Liver (tissue), 9 donors: Measurements from ENCODE around the gene ACSS1. TPM values are rescaled to one million over a fixed set of nuclear protein-coding genes. Genes with fewer than 3 reads are reported as not detected.

Experiments
- DNase-seq: peaks from one replicate; pipeline ENCODE4 v3.0.0-alpha.2; 2017; ENCODE audit warnings: low spot score
- H3K27ac ChIP-seq, 2 donors: one replicate each; pipeline ENCODE4 v1.7.0; 2013; ENCODE audit warnings: inconsistent platforms in 2 of 2, low read length in 2 of 2, control low read depth in 1 of 2, low read depth in 1 of 2, mild to moderate bottlenecking in 1 of 2
- H3K27me3 ChIP-seq, 4 donors: one replicate each; pipeline versions ENCODE4 v1.6.1 to v1.7.0; 2013; ENCODE audit warnings: low read length in 3 of 4, inconsistent platforms in 1 of 4, mild to moderate bottlenecking in 1 of 4, moderate library complexity in 1 of 4; ENCODE audit not compliant: control insufficient read depth in 4 of 4, insufficient read depth in 4 of 4
- H3K36me3 ChIP-seq, 4 donors: one replicate each; pipeline versions ENCODE4 v1.6.1 to v1.7.0; 2013; ENCODE audit warnings: low read length in 3 of 4, mild to moderate bottlenecking in 3 of 4, low read depth in 1 of 4, moderate library complexity in 1 of 4; ENCODE audit not compliant: control insufficient read depth in 4 of 4, insufficient read depth in 3 of 4
- H3K4me1 ChIP-seq, 4 donors: one replicate each; pipeline versions ENCODE4 v1.6.1 to v1.7.0; 2013; ENCODE audit warnings: low read length in 3 of 4, mild to moderate bottlenecking in 3 of 4, moderate library complexity in 1 of 4; ENCODE audit not compliant: control insufficient read depth in 4 of 4, insufficient read depth in 4 of 4
- H3K4me3 ChIP-seq, 3 donors: one replicate each; pipeline versions ENCODE4 v1.6.1 to v1.7.0; 2013; ENCODE audit warnings: low read length in 3 of 3, control low read depth in 1 of 3, low read depth in 1 of 3, mild to moderate bottlenecking in 1 of 3
- H3K9ac ChIP-seq, 2 donors: one replicate each; pipeline ENCODE4 v1.7.0; 2013; ENCODE audit warnings: low read length in 2 of 2, mild to moderate bottlenecking in 2 of 2, moderate library complexity in 2 of 2, control low read depth in 1 of 2, low read depth in 1 of 2
- H3K9me3 ChIP-seq, 4 donors: one replicate each; pipeline versions ENCODE4 v1.6.1 to v1.7.0; 2013; ENCODE audit warnings: low read length in 3 of 4; ENCODE audit not compliant: control insufficient read depth in 4 of 4
- ATF3 ChIP-seq: IDR thresholded peaks from 2 replicates; pipeline ENCODE4 v1.6.1; 2016; ENCODE audit warnings: antibody characterized with exemption
- CTCF ChIP-seq: fragments of 150-350 bp; IDR thresholded peaks from 2 replicates; pipeline ENCODE4 v1.5.1; 2017; ENCODE audit warnings: improper control_type of control experiment, low read depth, low read length; ENCODE audit not compliant: missing input control
- EGR1 ChIP-seq, 2 donors: IDR thresholded peaks; 2 replicates each; pipeline ENCODE4 v1.6.1; 2016 to 2018; ENCODE audit warnings: antibody characterized with exemption in 2 of 2, low read depth in 2 of 2
- FOXA1 ChIP-seq: IDR thresholded peaks from 2 replicates; pipeline ENCODE4 v1.6.1; 2016; ENCODE audit warnings: antibody characterized with exemption
- FOXA2 ChIP-seq: IDR thresholded peaks from 2 replicates; pipeline ENCODE4 v1.6.1; 2016; ENCODE audit warnings: antibody characterized with exemption
- GABPA ChIP-seq, 2 donors: IDR thresholded peaks in 1 of 2; conservative IDR thresholded peaks in 1 of 2; 2 replicates each; pipeline ENCODE4 v1.6.1; 2016; ENCODE audit warnings: antibody characterized with exemption in 2 of 2, mild to moderate bottlenecking in 1 of 2, moderate library complexity in 1 of 2
- HNF4A ChIP-seq, 2 donors: conservative IDR thresholded peaks; 2 replicates each; pipeline ENCODE4 v1.6.1; 2016; ENCODE audit warnings: antibody characterized with exemption in 2 of 2, mild to moderate bottlenecking in 2 of 2
- HNF4G ChIP-seq: IDR thresholded peaks from 2 replicates; pipeline ENCODE4 v1.6.1; 2016; ENCODE audit warnings: antibody characterized with exemption
- JUND ChIP-seq, 2 donors: IDR thresholded peaks; 2 replicates each; pipeline ENCODE4 v1.6.1; 2016; ENCODE audit warnings: antibody characterized with exemption in 2 of 2
- MAX ChIP-seq: IDR thresholded peaks from 2 replicates; pipeline ENCODE4 v1.6.1; 2016; ENCODE audit warnings: antibody characterized with exemption
- NR2F2 ChIP-seq: IDR thresholded peaks from 2 replicates; pipeline ENCODE4 v1.6.1; 2016; ENCODE audit warnings: antibody characterized with exemption
- RAD21 ChIP-seq, 2 donors: IDR thresholded peaks; 2 replicates each; pipeline ENCODE4 v1.6.1; 2016; ENCODE audit warnings: antibody characterized with exemption in 2 of 2, mild to moderate bottlenecking in 2 of 2
- REST ChIP-seq: IDR thresholded peaks from 2 replicates; pipeline ENCODE4 v1.6.1; 2016; ENCODE audit warnings: antibody characterized with exemption, mild to moderate bottlenecking
- RXRA ChIP-seq, 2 donors: IDR thresholded peaks; 2 replicates each; pipeline ENCODE4 v1.6.1; 2017 to 2018; ENCODE audit warnings: antibody characterized with exemption in 2 of 2, mild to moderate bottlenecking in 1 of 2
- SP1 ChIP-seq: IDR thresholded peaks from 2 replicates; pipeline ENCODE4 v1.6.1; 2018; ENCODE audit warnings: antibody characterized with exemption, mild to moderate bottlenecking
- TAF1 ChIP-seq: conservative IDR thresholded peaks from 2 replicates; pipeline ENCODE4 v1.6.1; 2016; ENCODE audit warnings: antibody characterized with exemption, mild to moderate bottlenecking
- YY1 ChIP-seq: IDR thresholded peaks from 2 replicates; pipeline ENCODE4 v1.6.1; 2016; ENCODE audit warnings: antibody characterized with exemption, mild to moderate bottlenecking
- ZBTB33 ChIP-seq: IDR thresholded peaks from 2 replicates; pipeline ENCODE4 v1.6.1; 2016; ENCODE audit warnings: antibody characterized with exemption
- whole genome bisulfite sequencing: extraction: QIAGEN DNeasy Blood & Tissue Kit; methylation state at CpG from one replicate; pipeline ENCODE4 v1.1.7; 2013; 5-methylcytosine and 5-hydroxymethylcytosine counted together
- polyA plus RNA-seq, 2 donors: library from polyadenylated mRNA; stranded (reverse) in 1 of 2; unstranded in 1 of 2; fragments of 200-250 nt in 1 of 2; fragments of >200 nt in 1 of 2; fragmentation: Nextera tagmentation in 1 of 2; extraction: Ambion mirVana in 1 of 2; gene quantifications; one replicate each; pipeline versions ENCODE4 v1.2.1 to v1.2.3, GENCODE V29; 2013 to 2015
- total RNA-seq, 2 donors: library from RNA; depleted of rRNA; stranded (reverse); fragments of >200 nt; gene quantifications; one replicate each; pipeline ENCODE4 v1.2.3, GENCODE V29; 2014
- donor health status: healthy.
- donor health status: healthy.
- donor health status: healthy.
- donor health status: healthy.
- donor health status: healthy.

Gene ACSS1
- total and polyA plus RNA-seq, 4 donors = 5.3 to 87.5 (median 22.1) TPM

- Histone ChIP-seq H3K36me3 (no peaks in the 10 kb centered on the region), H3K4me3 (no peak overlapping the region), H3K9me3 (no peaks in the 10 kb centered on the region), H3K4me1 (peaks cover 0 to 21% (median 15%) of the 10 kb centered on the region in 4 donors), H3K27me3 (no peaks in the 10 kb centered on the region), H3K27ac (no peak overlapping the region), H3K9ac (no peak overlapping the region)
- no peak for DNase-seq
- WGBS = 51% methylated on average over 3 of the region's 3 CpGs
- TF ChIP-seq REST (no peak), RXRA (IDR thresholded peaks at IDR 0.05) (no peak), FOXA1 (no peak), NR2F2 (no peak), MAX (no peak), ATF3 (no peak), JUND (IDR thresholded peaks at IDR 0.05) (no peak), CTCF (no peak), FOXA2 (no peak), RAD21 (IDR thresholded peaks at IDR 0.05) (no peak), TAF1 (no peak), YY1 (no peak), GABPA (IDR thresholded peaks at IDR 0.05 in 1 of 2, conservative IDR thresholded peaks at IDR 0.05 in 1 of 2) (no peak), SP1 (no peak), HNF4G (no peak)
Measured at GRCh38 chr20:24998121-24998520, 59.8 kb downstream of the ACSS1 start.

- no peak overlapping the region for H3K27ac ChIP-seq
- no peak for DNase-seq
Measured at GRCh38 chr20:24996449-24997377, 61.2 kb downstream of the ACSS1 start.

More at GRCh38 chr20:24996449-24997377, 61.2 kb downstream of the ACSS1 start:
- no peaks in the 10 kb centered on the region for H3K36me3 ChIP-seq
- no peak overlapping the region for H3K9ac ChIP-seq
- no peaks in the 10 kb centered on the region for H3K9me3 ChIP-seq
- TF ChIP-seq HNF4G = no peak
- no peak for TF ChIP-seq RAD21 (IDR thresholded peaks at IDR 0.05)
- TF ChIP-seq SP1 = no peak
- TF ChIP-seq GABPA (IDR thresholded peaks at IDR 0.05 in 1 of 2, conservative IDR thresholded peaks at IDR 0.05 in 1 of 2) = no peak
- no peak for TF ChIP-seq RXRA (IDR thresholded peaks at IDR 0.05)
- TF ChIP-seq EGR1 (IDR thresholded peaks at IDR 0.05; ENCODE audit: low read depth in 2 of 2) = no peak
- TF ChIP-seq ATF3 = no peak
- TF ChIP-seq ZBTB33 = no peak
- TF ChIP-seq MAX = no peak
- no peak for TF ChIP-seq HNF4A (conservative IDR thresholded peaks at IDR 0.05)
- no peak for TF ChIP-seq FOXA1
- no peak for TF ChIP-seq JUND (IDR thresholded peaks at IDR 0.05)
- TF ChIP-seq NR2F2 = no peak
- TF ChIP-seq TAF1 = no peak
- no peak for TF ChIP-seq YY1
- TF ChIP-seq CTCF = no peak
- no peaks in the 10 kb centered on the region for H3K27me3 ChIP-seq
- H3K4me1 ChIP-seq = peaks cover 0 to 25% (median 18%) of the 10 kb centered on the region in 4 donors
- H3K4me3 ChIP-seq = no peak overlapping the region
- WGBS = 76% methylated on average over 9 of the region's 9 CpGs
